Breast epithelium (tissue), 3 donors: ENCODE measurements around the gene ITPR1.

Experiments
- POLR2A ChIP-seq: fragments of 450-650 bp; IDR thresholded peaks from one replicate; pipeline ENCODE4 v1.6.1; 2016; ENCODE audit warnings: antibody characterized with exemption, mild to moderate bottlenecking, moderate library complexity
- TF ChIP-seq, protein P1 (sequence below), 3 donors: fragments of 450-650 bp; IDR thresholded peaks; one replicate each; pipeline ENCODE4 v1.5.1; 2016 to 2017; ENCODE audit warnings: antibody characterized with exemption in 3 of 3, mild to moderate bottlenecking in 3 of 3, moderate library complexity in 3 of 3

DNA sequence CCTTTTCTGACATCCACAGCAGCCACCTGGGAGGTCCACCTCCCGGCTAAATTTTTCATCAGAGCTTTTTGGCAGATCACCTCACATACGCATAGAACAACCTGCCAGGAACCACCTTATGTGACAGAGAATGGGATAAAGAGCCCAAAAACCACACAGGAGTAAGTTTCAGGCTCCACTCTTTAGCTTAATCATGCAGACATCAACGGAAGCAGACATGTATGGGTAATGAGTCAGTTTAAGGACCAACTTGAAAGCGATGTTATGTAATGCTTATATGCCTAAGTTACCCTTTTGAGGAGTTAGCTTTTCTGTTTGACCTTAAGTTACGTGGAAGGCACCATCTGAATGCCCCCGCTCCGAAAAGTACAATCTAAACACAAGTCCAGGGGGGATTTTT lies 302.8 kb downstream of the ITPR1 start:
- TF ChIP-seq, protein P1, sequence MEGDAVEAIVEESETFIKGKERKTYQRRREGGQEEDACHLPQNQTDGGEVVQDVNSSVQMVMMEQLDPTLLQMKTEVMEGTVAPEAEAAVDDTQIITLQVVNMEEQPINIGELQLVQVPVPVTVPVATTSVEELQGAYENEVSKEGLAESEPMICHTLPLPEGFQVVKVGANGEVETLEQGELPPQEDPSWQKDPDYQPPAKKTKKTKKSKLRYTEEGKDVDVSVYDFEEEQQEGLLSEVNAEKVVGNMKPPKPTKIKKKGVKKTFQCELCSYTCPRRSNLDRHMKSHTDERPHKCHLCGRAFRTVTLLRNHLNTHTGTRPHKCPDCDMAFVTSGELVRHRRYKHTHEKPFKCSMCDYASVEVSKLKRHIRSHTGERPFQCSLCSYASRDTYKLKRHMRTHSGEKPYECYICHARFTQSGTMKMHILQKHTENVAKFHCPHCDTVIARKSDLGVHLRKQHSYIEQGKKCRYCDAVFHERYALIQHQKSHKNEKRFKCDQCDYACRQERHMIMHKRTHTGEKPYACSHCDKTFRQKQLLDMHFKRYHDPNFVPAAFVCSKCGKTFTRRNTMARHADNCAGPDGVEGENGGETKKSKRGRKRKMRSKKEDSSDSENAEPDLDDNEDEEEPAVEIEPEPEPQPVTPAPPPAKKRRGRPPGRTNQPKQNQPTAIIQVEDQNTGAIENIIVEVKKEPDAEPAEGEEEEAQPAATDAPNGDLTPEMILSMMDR (IDR thresholded peaks at IDR 0.05), result no peak
- TF ChIP-seq POLR2A, result no peak
